Activated naive CD8-positive, alpha-beta T cell treated with anti-CD3 and anti-CD28 coated beads, Interleukin-2, amount 50 U/mL, for 24 hours (primary cell): ENCODE results near the gene BSX.
A peak's percentile ranks its signal among the peaks of the same experiment; 100 is the strongest.

ENCODE experiments used
- ATAC-seq: fragments of 150-1000 bp; cut with Tn5 transposase; one replicate; pipeline ENCODE4 v1.10.0; 2021
- DNase-seq: peaks from one replicate; pipeline ENCODE4 v3.0.0; 2021
- H3K27ac Mint-ChIP-seq: one replicate; pipeline ENCODE4 v1.8.0; 2021; ENCODE audit warnings: mild to moderate bottlenecking, mixed read lengths
- H3K27me3 Mint-ChIP-seq: one replicate; pipeline ENCODE4 v1.8.0; 2021; ENCODE audit warnings: mixed read lengths
- H3K36me3 Mint-ChIP-seq: one replicate; pipeline ENCODE4 v1.8.0; 2021; ENCODE audit warnings: low read depth, mixed read lengths
- H3K4me1 Mint-ChIP-seq: one replicate; pipeline ENCODE4 v1.8.0; 2021; ENCODE audit warnings: mixed read lengths
- H3K4me3 Mint-ChIP-seq: one replicate; pipeline ENCODE4 v1.8.0; 2021; ENCODE audit warnings: mild to moderate bottlenecking, moderate library complexity, mixed read lengths
- H3K9me3 Mint-ChIP-seq: one replicate; pipeline ENCODE4 v1.8.0; 2021; ENCODE audit warnings: mixed read lengths

The BSX gene

GRCh38 chr11:122981388-122982264 is at the start of gene BSX:
Gene BSX, minus strand, starts transcription at chr11:122981834. Its CDS starts 163 bp downstream, at chr11:122981671.
- ATAC-seq (peak; percentile 64), DNase-seq (peak; percentile 73)
- Mint-ChIP-seq H3K4me1 (peaks cover 39% of the 10 kb centered on the region), H3K27ac (no peak within 1 kb of the TSS), H3K4me3 (no peak within 1 kb of the TSS), H3K36me3 (peaks cover 4% of the 10 kb centered on the region), H3K27me3 (peaks cover 83% of the 10 kb centered on the region), H3K9me3 (peaks cover 6% of the 10 kb centered on the region)

- ATAC-seq, result no peak
- H3K27ac Mint-ChIP-seq, result no peak overlapping the region
- H3K4me1 Mint-ChIP-seq, result no peaks in the 10 kb centered on the region
- no peaks in the 10 kb centered on the region for H3K27me3 Mint-ChIP-seq
- H3K4me3 Mint-ChIP-seq, result no peak overlapping the region
- H3K36me3 Mint-ChIP-seq, result no peaks in the 10 kb centered on the region
- DNase-seq, result no peak
- no peaks in the 10 kb centered on the region for H3K9me3 Mint-ChIP-seq
Measured at GRCh38 chr11:123030517-123030916, 48.9 kb upstream of the BSX start.

GRCh38 chr11:123020968-123021367 is 39.3 kb upstream of the BSX start:
- DNase-seq (peak; percentile 20), ATAC-seq (peak; percentile 65)
- Mint-ChIP-seq H3K36me3 (no peaks in the 10 kb centered on the region), H3K27ac (no peak overlapping the region), H3K4me1 (peaks cover 6% of the 10 kb centered on the region), H3K4me3 (no peak overlapping the region), H3K27me3 (peaks cover 7% of the 10 kb centered on the region), H3K9me3 (no peaks in the 10 kb centered on the region)

GRCh38 chr11:123018702-123019101 is 37.1 kb upstream of the BSX start:
- Mint-ChIP-seq H3K4me3 (no peak overlapping the region), H3K36me3 (no peaks in the 10 kb centered on the region), H3K27me3 (peaks cover 7% of the 10 kb centered on the region), H3K9me3 (no peaks in the 10 kb centered on the region), H3K4me1 (peaks cover 6% of the 10 kb centered on the region), H3K27ac (no peak overlapping the region)
- no peak for DNase-seq
- ATAC-seq, result no peak

GRCh38 chr11:123011510-123011909 is 29.9 kb upstream of the BSX start:
- Mint-ChIP-seq H3K36me3 (no peaks in the 10 kb centered on the region), H3K27ac (no peak overlapping the region), H3K4me1 (no peaks in the 10 kb centered on the region), H3K27me3 (no peaks in the 10 kb centered on the region), H3K9me3 (no peaks in the 10 kb centered on the region), H3K4me3 (no peak overlapping the region)
- DNase-seq (no peak), ATAC-seq (no peak)

- H3K36me3 Mint-ChIP-seq, result no peaks in the 10 kb centered on the region
- ATAC-seq, result no peak
- no peaks in the 10 kb centered on the region for H3K4me1 Mint-ChIP-seq
- no peak overlapping the region for H3K4me3 Mint-ChIP-seq
- H3K27ac Mint-ChIP-seq, result no peak overlapping the region
- no peaks in the 10 kb centered on the region for H3K9me3 Mint-ChIP-seq
- H3K27me3 Mint-ChIP-seq, result no peaks in the 10 kb centered on the region
- no peak for DNase-seq
Measured at GRCh38 chr11:123006860-123007542, 25.4 kb upstream of the BSX start.

- Mint-ChIP-seq H3K4me1 (no peaks in the 10 kb centered on the region), H3K36me3 (no peaks in the 10 kb centered on the region), H3K27me3 (peaks cover 24% of the 10 kb centered on the region), H3K9me3 (no peaks in the 10 kb centered on the region), H3K27ac (no peak overlapping the region), H3K4me3 (no peak overlapping the region)
- DNase-seq (no peak), ATAC-seq (no peak)
Measured at GRCh38 chr11:123000721-123001120, 19.1 kb upstream of the BSX start.

- Mint-ChIP-seq H3K27me3 (peaks cover 35% of the 10 kb centered on the region), H3K4me1 (no peaks in the 10 kb centered on the region), H3K27ac (no peak overlapping the region), H3K4me3 (no peak overlapping the region), H3K36me3 (no peaks in the 10 kb centered on the region), H3K9me3 (no peaks in the 10 kb centered on the region)
- ATAC-seq (no peak), DNase-seq (no peak)
Measured at GRCh38 chr11:122998727-122999366, 17.2 kb upstream of the BSX start.

- DNase-seq, result no peak
- peaks cover 47% of the 10 kb centered on the region for H3K27me3 Mint-ChIP-seq
- peaks cover 4% of the 10 kb centered on the region for H3K9me3 Mint-ChIP-seq
- no peak overlapping the region for H3K27ac Mint-ChIP-seq
- no peak overlapping the region for H3K4me3 Mint-ChIP-seq
- H3K4me1 Mint-ChIP-seq, result no peaks in the 10 kb centered on the region
- no peaks in the 10 kb centered on the region for H3K36me3 Mint-ChIP-seq
- no peak for ATAC-seq
Measured at GRCh38 chr11:122995526-122995925, 13.9 kb upstream of the BSX start.

GRCh38 chr11:122984186-122985011 is 2.8 kb upstream of the BSX start:
- no peak for DNase-seq

GRCh38 chr11:122983438-122984185 is 2.0 kb upstream of the BSX start:
- H3K9me3 Mint-ChIP-seq, result peaks cover 3% of the 10 kb centered on the region
- H3K36me3 Mint-ChIP-seq, result no peaks in the 10 kb centered on the region
- DNase-seq (no peak), ATAC-seq (peak; percentile 9)
- H3K4me3 Mint-ChIP-seq, result peak overlapping the region; percentile 84
- peaks cover 81% of the 10 kb centered on the region for H3K27me3 Mint-ChIP-seq
- peaks cover 24% of the 10 kb centered on the region for H3K4me1 Mint-ChIP-seq
- H3K27ac Mint-ChIP-seq, result no peak overlapping the region

More at GRCh38 chr11:122984186-122985011, 2.8 kb upstream of the BSX start:
- Mint-ChIP-seq H3K36me3 (no peaks in the 10 kb centered on the region), H3K27ac (no peak overlapping the region), H3K4me1 (peaks cover 20% of the 10 kb centered on the region), H3K27me3 (peaks cover 74% of the 10 kb centered on the region), H3K4me3 (peak overlapping the region; percentile 84), H3K9me3 (peaks cover 3% of the 10 kb centered on the region)
- ATAC-seq, result peak; percentile 37

GRCh38 chr11:122979815-122980595 is 1.6 kb downstream of the BSX start:
- H3K27me3 Mint-ChIP-seq, result peaks cover 85% of the 10 kb centered on the region
- no peak overlapping the region for H3K4me3 Mint-ChIP-seq

More at GRCh38 chr11:122979815-122980595, 1.6 kb downstream of the BSX start:
- peaks cover 4% of the 10 kb centered on the region for H3K36me3 Mint-ChIP-seq
- ATAC-seq, result no peak
- peak overlapping the region; percentile 54 for H3K27ac Mint-ChIP-seq
- H3K9me3 Mint-ChIP-seq, result peaks cover 6% of the 10 kb centered on the region
- H3K4me1 Mint-ChIP-seq, result peaks cover 45% of the 10 kb centered on the region
- DNase-seq, result no peak
